ENCODE data around the gene SYNC. TPM values are rescaled to one million over a fixed set of nuclear protein-coding genes. Genes with fewer than 3 reads are reported as not detected.

Gene SYNC
- 7.8 TPM for total RNA-seq

DNA sequence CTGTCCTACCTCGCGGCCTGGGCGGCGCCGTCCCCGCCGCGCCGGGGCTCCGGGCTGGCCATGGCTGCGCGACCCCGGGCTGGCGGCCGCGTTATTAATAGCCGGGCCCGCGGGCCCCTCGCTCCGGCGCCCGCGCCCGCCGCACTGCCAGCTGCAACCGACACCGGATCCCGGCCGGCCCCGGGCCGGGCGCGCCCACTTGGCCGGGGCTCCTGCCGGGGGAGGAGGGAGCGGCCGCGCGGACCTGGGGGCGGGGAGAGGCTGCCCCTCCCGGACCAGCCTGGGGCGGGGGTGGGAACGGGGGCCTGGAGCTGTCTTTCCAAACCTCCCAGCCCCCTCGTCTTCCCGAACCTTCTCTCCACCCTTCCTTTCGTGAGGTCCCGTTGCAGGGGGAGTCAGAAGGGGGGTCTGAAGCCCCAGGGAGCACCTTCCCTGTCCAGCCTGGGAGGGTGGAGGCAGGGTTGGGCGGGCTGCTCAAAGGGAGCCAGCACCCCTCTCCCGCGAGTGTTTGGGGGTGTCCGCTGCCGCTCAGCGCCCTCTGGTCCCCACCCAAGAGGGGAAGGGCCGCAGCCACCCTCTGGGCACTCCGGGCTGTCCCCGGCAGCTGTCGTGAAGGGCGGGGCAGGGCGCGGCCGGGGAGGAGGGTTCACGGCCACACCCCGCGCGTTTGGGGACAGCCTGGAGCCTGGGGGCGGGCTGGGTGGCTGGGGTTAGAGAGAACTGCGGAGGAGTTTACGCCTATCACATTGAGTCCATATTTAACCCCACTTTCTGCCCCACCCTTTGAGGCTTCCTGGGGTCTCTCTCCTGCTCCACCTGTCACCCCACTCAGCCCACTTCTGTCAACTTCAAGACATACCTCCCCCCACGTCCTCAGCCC is at the start of gene SYNC:
TSS of gene SYNC (minus strand) at position 172 of the 880 bp plus-strand sequence. CDS start at position 62, 110 bp downstream.

GRCh38 chr1:32650752-32651460 is 51.7 kb downstream of the SYNC start, which contains the start of gene RBBP4:
RBBP4 (plus strand) TSS chr1:32651208; CDS start chr1:32651307, 99 bp downstream.

DNA sequence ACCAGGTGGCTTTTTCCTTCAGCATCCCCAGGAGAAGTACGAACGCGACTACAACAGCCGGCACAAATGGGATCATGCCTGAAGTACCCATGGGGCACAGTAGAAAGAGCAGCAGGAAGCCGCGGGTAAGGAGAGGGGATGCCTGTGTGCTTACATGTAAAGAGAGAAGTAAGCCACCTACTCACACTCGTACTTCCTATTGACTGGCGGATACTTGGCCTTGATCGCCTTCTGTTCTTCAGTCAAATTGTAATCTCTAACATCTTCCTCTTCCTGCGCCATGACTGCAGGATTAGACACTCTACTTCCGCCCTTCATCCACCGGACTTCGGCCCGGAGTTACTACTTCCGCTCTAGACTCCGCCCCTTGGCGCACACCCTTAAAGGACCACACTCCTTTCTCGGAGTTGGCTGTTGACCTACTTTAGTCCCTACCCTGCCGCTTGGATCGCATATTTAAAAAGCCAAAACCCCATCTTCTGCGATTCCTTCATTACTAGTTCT is 52.3 kb downstream of the SYNC start, which contains the start of gene ZBTB8OS:
TSS of gene ZBTB8OS (minus strand) at position 303 of the 504 bp plus-strand sequence. CDS start at position 282, 21 bp downstream.

Small RNAs within 50 kb of the gene (small RNA-seq; reads per million reads assigned to genes)
- not detected for gene RF00019

Other genes starting within 250 kb of the SYNC start
- 16.4 TPM for gene ZBTB8B, start 237.7 kb downstream of the SYNC start, total RNA-seq
- 25.8 TPM for gene ZBTB8A, start 163.3 kb downstream of the SYNC start, total RNA-seq
- 32.3 TPM for gene ZBTB8OS, start 52.2 kb downstream of the SYNC start, total RNA-seq
- 142 TPM for gene RBBP4, start 51.6 kb downstream of the SYNC start, total RNA-seq
- gene YARS1, start 114.6 kb upstream of the SYNC start, total RNA-seq, result 56.5 TPM
- gene S100PBP, start 114.9 kb upstream of the SYNC start, total RNA-seq, result 59.3 TPM
- gene FNDC5, start 168.1 kb upstream of the SYNC start, total RNA-seq, result 30.2 TPM
- gene HPCA, start 183.7 kb upstream of the SYNC start, total RNA-seq, result 83.5 TPM
- 4.4 TPM for gene TMEM54, start 198.6 kb upstream of the SYNC start, total RNA-seq

Data from diencephalon (tissue), 1 donor.